ENCODE data around the gene NUMBL. TPM values are rescaled to one million over a fixed set of nuclear protein-coding genes. Genes with fewer than 3 reads are reported as not detected.

Gene NUMBL
- total and polyA plus RNA-seq, 2 of the 8 experiments (the other 6 are each of a cell fraction or from before 2014, with no cell fraction given) = 13.5 to 24.8 TPM

DNA sequence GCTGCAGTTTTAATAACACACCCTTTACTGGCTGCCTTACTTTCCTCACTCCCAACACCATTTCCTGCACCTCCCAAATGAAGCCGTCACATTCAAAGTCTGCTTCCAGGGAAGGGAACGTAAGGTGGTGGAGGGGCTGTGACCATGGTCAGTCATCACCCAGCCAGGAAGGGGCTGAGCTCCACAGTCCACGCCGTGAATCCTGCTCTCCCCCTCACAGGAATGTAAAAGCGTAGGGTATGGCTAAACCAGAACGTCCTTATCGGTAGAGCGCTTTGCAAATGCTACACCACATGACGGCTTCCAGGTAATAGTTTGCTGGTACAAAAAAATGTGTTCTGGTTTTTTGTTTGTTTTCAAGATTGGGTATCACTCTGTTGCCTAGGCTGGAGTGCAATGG is 7.0 kb downstream of the NUMBL start (continued):
- no peak for TF ChIP-seq GTF2F1 (IDR thresholded peaks at IDR 0.05; ENCODE audit: borderline replicate concordance, low read depth, low read length)
- TF ChIP-seq PHF8 (conservative IDR thresholded peaks at IDR 0.05; ENCODE audit: low read depth, low read length) = no peak
- TF ChIP-seq BCL11A (IDR thresholded peaks at IDR 0.05; ENCODE audit: low read depth in 2 of 2, low read length in 2 of 2) = no peak
- no peak for TF ChIP-seq EZH2 (IDR thresholded peaks at IDR 0.05; ENCODE audit: low read depth, low read length, severe bottlenecking)
- no peak for TF ChIP-seq SIRT6 (IDR thresholded peaks at IDR 0.05; ENCODE audit: low read length)
- TF ChIP-seq TBP (IDR thresholded peaks at IDR 0.05; ENCODE audit: low read depth, low read length) = no peak
- TF ChIP-seq, protein P1, sequence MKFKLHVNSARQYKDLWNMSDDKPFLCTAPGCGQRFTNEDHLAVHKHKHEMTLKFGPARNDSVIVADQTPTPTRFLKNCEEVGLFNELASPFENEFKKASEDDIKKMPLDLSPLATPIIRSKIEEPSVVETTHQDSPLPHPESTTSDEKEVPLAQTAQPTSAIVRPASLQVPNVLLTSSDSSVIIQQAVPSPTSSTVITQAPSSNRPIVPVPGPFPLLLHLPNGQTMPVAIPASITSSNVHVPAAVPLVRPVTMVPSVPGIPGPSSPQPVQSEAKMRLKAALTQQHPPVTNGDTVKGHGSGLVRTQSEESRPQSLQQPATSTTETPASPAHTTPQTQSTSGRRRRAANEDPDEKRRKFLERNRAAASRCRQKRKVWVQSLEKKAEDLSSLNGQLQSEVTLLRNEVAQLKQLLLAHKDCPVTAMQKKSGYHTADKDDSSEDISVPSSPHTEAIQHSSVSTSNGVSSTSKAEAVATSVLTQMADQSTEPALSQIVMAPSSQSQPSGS (IDR thresholded peaks at IDR 0.05; ENCODE audit: low read length) = no peak
